GM13976 (cell line): Measurements from ENCODE around the gene DPP6.

Source experiments
- DNase-seq: peaks from one replicate; pipeline ENCODE4 v3.0.0; 2012; ENCODE audit warnings: low spot score
- CTCF ChIP-seq: IDR thresholded peaks from 2 replicates; pipeline ENCODE4 v1.5.1; 2012; ENCODE audit warnings: borderline replicate concordance, mild to moderate bottlenecking; ENCODE audit not compliant: insufficient read depth; ENCODE audit errors: extremely low read depth, missing control alignments, control extremely low read depth
- in situ Hi-C: fragments of 300-500 bp; cut with MboI; formaldehyde crosslinking; loops from one replicate; pipeline ENCODE4 v1.12.0; 2022; ENCODE audit warnings: low sequenced_read_pairs, mixed read lengths, inconsistent platforms; ENCODE audit not compliant: unreplicated experiment

DPP6 gene

GRCh38 chr7:154869436-154869835 lies 817.2 kb downstream of the DPP6 start:
- in situ Hi-C loops, result no loop called here
- no peak for DNase-seq
- TF ChIP-seq CTCF, result no peak

DNA sequence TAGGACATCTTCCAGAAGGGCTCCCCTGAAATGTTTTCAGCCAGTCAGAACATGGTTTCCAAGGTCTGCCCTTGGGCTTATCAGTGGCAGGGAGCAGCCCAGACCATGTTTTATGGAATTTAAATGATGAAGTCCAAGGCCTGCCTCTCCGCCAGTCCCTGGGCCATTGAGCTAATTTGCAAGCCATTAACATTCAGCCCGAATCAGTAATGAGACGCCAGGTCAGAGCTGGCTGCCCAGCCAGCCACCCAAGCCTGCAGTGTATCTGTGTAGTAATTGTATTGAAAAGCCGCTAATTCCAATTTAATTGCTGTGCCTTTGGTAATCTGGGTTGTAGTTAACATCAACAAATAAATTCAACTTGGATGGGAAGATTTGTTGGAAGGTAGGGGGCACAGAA lies 819.3 kb downstream of the DPP6 start:
- in situ Hi-C loops, result no loop called here
- DNase-seq, result no peak
- TF ChIP-seq CTCF, result no peak

DNA sequence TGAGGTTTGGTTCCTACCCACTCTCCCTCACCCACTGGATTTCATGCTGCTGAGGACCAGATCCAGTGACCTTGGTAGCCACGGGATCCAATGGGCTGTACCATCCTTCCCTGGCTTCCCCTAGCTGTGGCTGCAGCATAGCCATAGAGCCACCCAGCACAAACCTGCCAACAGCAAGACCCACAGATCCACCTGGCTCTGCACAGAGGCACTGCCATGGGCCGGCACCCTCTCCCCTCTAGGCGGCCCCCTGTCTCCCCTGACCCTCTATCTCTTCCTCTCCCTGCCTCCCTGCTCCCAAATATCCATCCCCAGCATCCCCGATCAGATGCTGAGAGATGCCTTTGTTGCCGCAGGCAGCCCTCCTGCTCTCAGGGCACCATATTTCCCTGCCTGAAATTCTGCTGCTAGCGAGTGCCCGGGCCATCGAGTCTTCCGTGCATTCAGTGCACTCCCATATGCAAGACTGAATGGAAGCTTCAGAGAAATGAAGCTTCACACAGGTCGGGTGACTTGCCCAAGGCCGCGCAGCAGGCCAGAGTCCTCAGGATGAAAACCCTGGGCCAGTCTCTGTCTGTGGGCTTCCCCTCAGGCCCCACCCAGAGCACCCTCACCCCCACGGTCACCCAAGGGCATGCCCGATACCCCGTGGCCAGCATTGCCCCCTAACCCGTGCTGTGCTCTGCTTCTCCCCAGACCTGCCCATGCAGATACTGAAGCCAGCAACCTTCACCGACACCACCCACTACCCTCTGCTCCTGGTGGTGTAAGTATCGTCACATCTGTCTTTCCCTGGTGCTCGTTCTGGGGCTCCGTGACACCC lies 819.9 kb downstream of the DPP6 start:
- DNase-seq, result no peak
- in situ Hi-C loops, result no loop called here
- no peak for TF ChIP-seq CTCF

DNA sequence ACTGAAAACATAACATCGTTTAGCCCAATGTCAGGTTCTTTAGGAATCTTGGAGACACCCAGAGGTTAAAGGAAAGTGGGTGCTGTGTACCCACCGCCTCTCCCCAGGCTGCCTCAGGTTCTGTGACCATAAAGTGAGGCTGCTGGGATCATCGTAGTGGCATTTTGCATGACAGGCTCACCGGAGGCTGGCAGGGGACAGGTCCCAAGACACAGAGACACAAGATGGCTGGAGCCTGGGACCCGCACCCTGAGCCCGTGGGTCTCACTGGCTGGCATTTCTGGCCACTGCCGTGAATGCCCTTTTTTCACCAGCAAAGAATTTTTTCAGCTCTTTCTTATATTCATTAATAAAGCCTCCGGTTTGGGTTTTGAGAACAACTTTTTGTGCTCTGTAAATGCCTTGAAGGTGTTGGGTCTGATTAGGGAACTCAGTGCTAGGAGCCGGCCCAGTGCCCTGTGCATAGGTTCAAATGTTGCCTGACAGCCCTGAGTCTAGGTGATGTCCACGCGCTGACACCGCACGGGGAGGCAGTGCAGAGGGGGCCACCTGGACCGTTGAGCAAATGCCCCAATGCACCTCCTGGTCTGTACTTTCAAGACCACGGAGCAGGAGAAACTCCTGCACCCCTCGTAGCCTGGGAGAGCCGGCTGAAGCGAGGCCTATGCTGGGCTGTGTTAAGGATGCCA lies 820.8 kb downstream of the DPP6 start:
- DNase-seq, result no peak
- TF ChIP-seq CTCF, result no peak
- in situ Hi-C loops, result no loop called here

DNA sequence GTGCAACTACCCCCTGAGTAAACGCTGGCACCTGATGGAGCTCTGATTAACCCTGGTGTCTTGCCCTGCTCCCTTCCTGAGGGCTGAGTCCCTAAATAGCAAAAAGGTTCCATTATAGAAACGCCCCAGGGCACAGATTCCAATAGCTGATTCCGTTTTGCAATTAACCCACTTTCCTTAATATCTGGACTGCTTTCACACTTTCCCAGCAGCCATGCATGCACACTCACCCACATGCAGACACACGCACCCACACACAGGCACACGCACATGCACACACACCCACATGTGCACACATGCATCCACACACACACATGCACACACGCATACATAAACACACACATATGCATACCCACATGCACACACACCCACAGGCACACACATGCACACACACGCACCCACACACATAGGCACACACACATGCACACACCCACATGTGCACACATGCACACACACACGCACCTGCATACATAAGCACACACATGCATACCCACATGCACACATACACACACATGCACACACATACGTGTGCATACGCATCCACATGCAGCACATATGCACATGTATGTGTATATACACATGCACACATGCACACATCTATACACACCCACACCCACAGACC lies 821.4 kb downstream of the DPP6 start:
- no peak for TF ChIP-seq CTCF
- in situ Hi-C loops, result no loop called here
- no peak for DNase-seq

DNA sequence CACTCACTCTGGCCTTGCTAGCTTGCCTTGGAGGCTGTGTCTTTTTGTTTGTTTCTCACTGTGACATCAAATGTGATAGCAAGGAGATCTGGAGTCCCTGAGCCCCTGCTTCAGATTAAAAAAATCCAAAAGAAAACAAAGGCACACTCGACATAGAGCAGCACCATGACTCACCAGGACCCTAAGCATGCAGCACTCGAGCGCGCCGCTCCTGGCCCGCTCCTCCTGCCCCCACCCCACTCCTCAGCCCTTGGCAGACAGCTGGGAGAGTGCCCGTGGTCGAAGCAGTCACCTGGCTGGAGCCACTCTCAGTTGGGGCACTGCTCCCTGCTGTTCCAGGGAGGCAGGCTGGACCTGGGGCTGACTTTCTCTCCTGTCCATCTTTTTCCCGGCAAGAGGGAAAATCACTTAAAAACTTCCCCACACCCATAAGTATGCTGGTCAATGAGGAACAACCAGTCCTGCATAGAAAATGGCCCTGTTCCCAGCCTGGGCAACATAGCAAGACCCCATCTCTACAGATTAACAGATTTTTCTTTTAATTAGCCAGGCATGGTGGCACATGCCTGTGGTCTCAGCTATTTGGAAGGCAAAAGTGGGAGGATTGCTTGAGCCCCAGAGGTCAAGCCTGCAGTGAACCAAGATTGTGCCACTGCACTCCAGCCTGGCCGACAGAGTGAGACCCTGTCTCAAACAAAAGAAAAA lies 822.4 kb downstream of the DPP6 start:
- no peak for DNase-seq
- in situ Hi-C loops, result no loop called here
- no peak for TF ChIP-seq CTCF
